HepG2 (cell line): Measurements from ENCODE around the gene PARP2. TPM values are rescaled to one million over a fixed set of nuclear protein-coding genes. Genes with fewer than 3 reads are reported as not detected.

Experiments
- AGO1 ChIP-seq: fragments of 200-400 bp; formaldehyde crosslinking; IDR thresholded peaks from 2 replicates; pipeline ENCODE4 v1.6.1; 2017; ENCODE audit warnings: mild to moderate bottlenecking, low read depth, low read length, moderate library complexity; ENCODE audit not compliant: poor library complexity, severe bottlenecking
- IRX3 ChIP-seq: sonication (generic); formaldehyde crosslinking; IDR thresholded peaks from 2 replicates; pipeline ENCODE4 v1.8.1; 2023; ENCODE audit warnings: mild to moderate bottlenecking, low read depth, missing genetic modification reagents, borderline replicate concordance
- KDM1A ChIP-seq: IDR thresholded peaks from 2 replicates; pipeline ENCODE4 v1.6.1; 2016; ENCODE audit warnings: missing compliant biosample characterization
- MEIS1 ChIP-seq: sonication (generic); formaldehyde crosslinking; IDR thresholded peaks from 2 replicates; pipeline ENCODE4 v1.9.0; 2021; ENCODE audit warnings: mild to moderate bottlenecking, missing genetic modification reagents, moderate library complexity, borderline replicate concordance
- NR2F1 ChIP-seq, 2 experiments: fragments of 450-650 bp in 1 of 2; formaldehyde crosslinking in 1 of 2; IDR thresholded peaks; 2 replicates each; pipeline versions ENCODE4 v1.5.0 to v1.6.1; 2016 to 2020; ENCODE audit warnings: mild to moderate bottlenecking in 1 of 2, missing compliant biosample characterization in 1 of 2, missing genetic modification reagents in 1 of 2, moderate library complexity in 1 of 2
- PHF5A ChIP-seq: IDR thresholded peaks from one replicate; pipeline ENCODE4 v1.6.1; 2018; ENCODE audit warnings: low read depth, missing genetic modification reagents; ENCODE audit not compliant: unreplicated experiment
- RFX3 ChIP-seq: IDR thresholded peaks from 2 replicates; pipeline ENCODE4 v1.6.1; 2016; ENCODE audit warnings: missing biosample characterization, missing genetic modification reagents
- SNAPC2 ChIP-seq: sonication (generic); formaldehyde crosslinking; IDR thresholded peaks from 2 replicates; pipeline ENCODE4 v1.8.1; 2022; ENCODE audit warnings: mild to moderate bottlenecking, missing genetic modification reagents
- SOX13 ChIP-seq, 3 experiments: fragments of 450-650 bp in 1 of 3; sonication (generic) in 1 of 3; formaldehyde crosslinking in 1 of 3; IDR thresholded peaks in 2 of 3; conservative IDR thresholded peaks in 1 of 3; 2 replicates each; pipeline versions ENCODE4 v1.5.0 to v1.6.1; 2016 to 2020; ENCODE audit warnings: antibody characterized with exemption in 1 of 3, mild to moderate bottlenecking in 1 of 3, missing compliant biosample characterization in 1 of 3, missing genetic modification reagents in 1 of 3, moderate library complexity in 1 of 3
- SP5 ChIP-seq: IDR thresholded peaks from 2 replicates; pipeline ENCODE4 v1.6.1; 2016; ENCODE audit warnings: low read depth, borderline replicate concordance
- ZBTB43 ChIP-seq: sonication (generic); formaldehyde crosslinking; conservative IDR thresholded peaks from 2 replicates; pipeline ENCODE4 v1.4.0; 2020; ENCODE audit warnings: missing genetic modification reagents
- ZNF329 ChIP-seq: sonication (generic); formaldehyde crosslinking; IDR thresholded peaks from 2 replicates; pipeline ENCODE4 v1.9.0; 2021; ENCODE audit warnings: low read depth, mild to moderate bottlenecking, missing genetic modification reagents
- ZNF503 ChIP-seq: sonication (generic); formaldehyde crosslinking; IDR thresholded peaks from 2 replicates; pipeline ENCODE4 v1.4.0; 2020; ENCODE audit warnings: missing genetic modification reagents
- ZNF670 ChIP-seq: sonication (generic); formaldehyde crosslinking; IDR thresholded peaks from 2 replicates; pipeline ENCODE4 v1.8.0; 2022; ENCODE audit warnings: mild to moderate bottlenecking, missing genetic modification reagents, borderline replicate concordance
- polyA plus RNA-seq, 8 experiments: library from polyadenylated mRNA; depleted of rRNA in 3 of 8; stranded (reverse) in 7 of 8; unstranded in 1 of 8; fragments of >200 nt; fragmentation: Illumina TruSeq in 4 of 8; extraction: Trizol in 4 of 8; gene quantifications; 2 replicates each; pipeline versions ENCODE4 v1.2.1 to v1.2.3, GENCODE V29; 2011 to 2016; ENCODE audit warnings: low read depth in 4 of 8, missing spikeins in 1 of 8, mixed read lengths in 1 of 8; ENCODE audit not compliant: insufficient read depth in 1 of 8
- total RNA-seq, 5 experiments: library from RNA; depleted of rRNA; stranded (reverse); fragments of >200 nt; fragmentation: Illumina TruSeq; extraction: Trizol; gene quantifications; 2 replicates each; pipeline ENCODE4 v1.2.3, GENCODE V29; 2016; ENCODE audit warnings: low read depth in 1 of 5
- TF ChIP-seq, protein P1 (sequence below): sonication (generic); formaldehyde crosslinking; IDR thresholded peaks from 2 replicates; pipeline ENCODE4 v1.8.1; 2022; ENCODE audit warnings: mild to moderate bottlenecking, missing genetic modification reagents
- TF ChIP-seq, protein P2 (sequence below): IDR thresholded peaks from 2 replicates; pipeline ENCODE4 v1.4.0; 2020; ENCODE audit warnings: mild to moderate bottlenecking, missing genetic modification reagents
- TF ChIP-seq, protein P3 (sequence below): sonication (generic); formaldehyde crosslinking; conservative IDR thresholded peaks from 2 replicates; pipeline ENCODE4 v1.8.1; 2023; ENCODE audit warnings: missing genetic modification reagents

Gene PARP2
- total and polyA plus RNA-seq, 2 of the 13 experiments (the other 11 are each of a cell fraction or from before 2014, with no cell fraction given) = 37.3 to 38.4 TPM

DNA sequence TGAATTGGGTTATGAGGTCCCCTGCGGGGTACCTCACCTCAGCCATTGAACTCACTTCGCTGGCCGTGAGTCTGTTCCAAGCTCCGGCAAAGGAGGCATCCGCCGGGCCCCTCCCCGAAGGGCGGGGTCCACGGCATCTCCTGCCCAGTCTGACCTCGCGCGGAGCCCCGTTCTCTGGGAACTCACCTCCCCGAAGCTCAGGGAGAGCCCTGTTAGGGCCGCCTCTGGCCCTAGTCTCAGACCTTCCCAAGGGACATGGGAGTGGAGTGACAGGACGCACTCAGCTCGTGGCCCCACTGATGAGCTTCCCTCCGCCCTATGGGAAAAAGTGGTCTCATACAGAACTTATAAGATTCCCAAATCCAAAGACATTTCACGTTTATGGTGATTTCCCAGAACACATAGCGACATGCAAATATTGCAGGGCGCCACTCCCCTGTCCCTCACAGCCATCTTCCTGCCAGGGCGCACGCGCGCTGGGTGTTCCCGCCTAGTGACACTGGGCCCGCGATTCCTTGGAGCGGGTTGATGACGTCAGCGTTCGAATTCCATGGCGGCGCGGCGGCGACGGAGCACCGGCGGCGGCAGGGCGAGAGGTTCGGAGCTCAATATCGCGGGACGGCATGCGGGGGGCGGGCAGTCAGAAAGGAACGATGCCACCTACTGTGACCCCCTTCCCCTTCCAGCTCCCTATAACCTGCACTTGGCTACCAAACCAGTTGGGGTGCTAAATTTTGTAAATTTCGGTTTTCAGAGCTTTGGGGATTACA, at the start of gene PARP2 (continued):
- TF ChIP-seq ZNF503 (CRISPR knock-in tag) (peak; percentile 48; the same call in 1 of the 2 replicates), ZNF670 (CRISPR knock-in tag) (peak; percentile 86; the same call in 1 of the 2 replicates), SP5 (CRISPR knock-in tag) (peak; percentile 41), NR2F1 (CRISPR knock-in tag; IDR thresholded peaks at IDR 0.05) (peak; percentile 28 to 34; a peak in 1 of 4 replicates), ZBTB43 (CRISPR knock-in tag) (peak; percentile 73; the same call in 1 of the 2 replicates), RFX3 (CRISPR knock-in tag) (no peak), PHF5A (CRISPR knock-in tag) (peak; percentile 73), MEIS1 (CRISPR knock-in tag) (peak; percentile 98), AGO1 (peak; percentile 72), SNAPC2 (CRISPR knock-in tag) (peak; percentile 100), IRX3 (CRISPR knock-in tag) (no peak), ZNF329 (no peak), SOX13 (IDR thresholded peaks at IDR 0.05) (peak; percentile 61), SOX13 (CRISPR knock-in tag; conservative IDR thresholded peaks at IDR 0.05 in 1 of 2, IDR thresholded peaks at IDR 0.05 in 1 of 2) (0 out of 4 replicates have a peak, but pooled peaks of 1 of the 2 experiments have one; percentile 51), KDM1A (CRISPR knock-in tag) (no peak)
- TF ChIP-seq, protein P1, sequence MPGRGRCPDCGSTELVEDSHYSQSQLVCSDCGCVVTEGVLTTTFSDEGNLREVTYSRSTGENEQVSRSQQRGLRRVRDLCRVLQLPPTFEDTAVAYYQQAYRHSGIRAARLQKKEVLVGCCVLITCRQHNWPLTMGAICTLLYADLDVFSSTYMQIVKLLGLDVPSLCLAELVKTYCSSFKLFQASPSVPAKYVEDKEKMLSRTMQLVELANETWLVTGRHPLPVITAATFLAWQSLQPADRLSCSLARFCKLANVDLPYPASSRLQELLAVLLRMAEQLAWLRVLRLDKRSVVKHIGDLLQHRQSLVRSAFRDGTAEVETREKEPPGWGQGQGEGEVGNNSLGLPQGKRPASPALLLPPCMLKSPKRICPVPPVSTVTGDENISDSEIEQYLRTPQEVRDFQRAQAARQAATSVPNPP = peak; percentile 100
- TF ChIP-seq, protein P2, sequence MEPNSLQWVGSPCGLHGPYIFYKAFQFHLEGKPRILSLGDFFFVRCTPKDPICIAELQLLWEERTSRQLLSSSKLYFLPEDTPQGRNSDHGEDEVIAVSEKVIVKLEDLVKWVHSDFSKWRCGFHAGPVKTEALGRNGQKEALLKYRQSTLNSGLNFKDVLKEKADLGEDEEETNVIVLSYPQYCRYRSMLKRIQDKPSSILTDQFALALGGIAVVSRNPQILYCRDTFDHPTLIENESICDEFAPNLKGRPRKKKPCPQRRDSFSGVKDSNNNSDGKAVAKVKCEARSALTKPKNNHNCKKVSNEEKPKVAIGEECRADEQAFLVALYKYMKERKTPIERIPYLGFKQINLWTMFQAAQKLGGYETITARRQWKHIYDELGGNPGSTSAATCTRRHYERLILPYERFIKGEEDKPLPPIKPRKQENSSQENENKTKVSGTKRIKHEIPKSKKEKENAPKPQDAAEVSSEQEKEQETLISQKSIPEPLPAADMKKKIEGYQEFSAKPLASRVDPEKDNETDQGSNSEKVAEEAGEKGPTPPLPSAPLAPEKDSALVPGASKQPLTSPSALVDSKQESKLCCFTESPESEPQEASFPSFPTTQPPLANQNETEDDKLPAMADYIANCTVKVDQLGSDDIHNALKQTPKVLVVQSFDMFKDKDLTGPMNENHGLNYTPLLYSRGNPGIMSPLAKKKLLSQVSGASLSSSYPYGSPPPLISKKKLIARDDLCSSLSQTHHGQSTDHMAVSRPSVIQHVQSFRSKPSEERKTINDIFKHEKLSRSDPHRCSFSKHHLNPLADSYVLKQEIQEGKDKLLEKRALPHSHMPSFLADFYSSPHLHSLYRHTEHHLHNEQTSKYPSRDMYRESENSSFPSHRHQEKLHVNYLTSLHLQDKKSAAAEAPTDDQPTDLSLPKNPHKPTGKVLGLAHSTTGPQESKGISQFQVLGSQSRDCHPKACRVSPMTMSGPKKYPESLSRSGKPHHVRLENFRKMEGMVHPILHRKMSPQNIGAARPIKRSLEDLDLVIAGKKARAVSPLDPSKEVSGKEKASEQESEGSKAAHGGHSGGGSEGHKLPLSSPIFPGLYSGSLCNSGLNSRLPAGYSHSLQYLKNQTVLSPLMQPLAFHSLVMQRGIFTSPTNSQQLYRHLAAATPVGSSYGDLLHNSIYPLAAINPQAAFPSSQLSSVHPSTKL (CRISPR knock-in tag) = peak; percentile 67
- TF ChIP-seq, protein P3, sequence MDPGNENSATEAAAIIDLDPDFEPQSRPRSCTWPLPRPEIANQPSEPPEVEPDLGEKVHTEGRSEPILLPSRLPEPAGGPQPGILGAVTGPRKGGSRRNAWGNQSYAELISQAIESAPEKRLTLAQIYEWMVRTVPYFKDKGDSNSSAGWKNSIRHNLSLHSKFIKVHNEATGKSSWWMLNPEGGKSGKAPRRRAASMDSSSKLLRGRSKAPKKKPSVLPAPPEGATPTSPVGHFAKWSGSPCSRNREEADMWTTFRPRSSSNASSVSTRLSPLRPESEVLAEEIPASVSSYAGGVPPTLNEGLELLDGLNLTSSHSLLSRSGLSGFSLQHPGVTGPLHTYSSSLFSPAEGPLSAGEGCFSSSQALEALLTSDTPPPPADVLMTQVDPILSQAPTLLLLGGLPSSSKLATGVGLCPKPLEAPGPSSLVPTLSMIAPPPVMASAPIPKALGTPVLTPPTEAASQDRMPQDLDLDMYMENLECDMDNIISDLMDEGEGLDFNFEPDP (CRISPR knock-in tag) = no peak
